ENCODE measurements around the gene PDE8A.

Gene PDE8A

GRCh38 chr15:85091990-85092389 is 110.3 kb downstream of the PDE8A start:
- Histone ChIP-seq H3K79me2 (ENCODE audit: control insufficient read depth, insufficient read depth, low read length) (no peaks in the 10 kb centered on the region), H3K18ac (ENCODE audit: low read length) (no peak overlapping the region), H3K4me2 (ENCODE audit: low read length) (no peak overlapping the region), H4K5ac (ENCODE audit: low read length) (no peak overlapping the region), H2AK5ac (ENCODE audit: low read length) (no peak overlapping the region), H3K27ac (ENCODE audit: low read depth, low read length) (no peak overlapping the region), H3K79me1 (ENCODE audit: low read length) (no peaks in the 10 kb centered on the region), H3K56ac (ENCODE audit: low read length) (no peak overlapping the region), H3K23ac (ENCODE audit: low read length) (no peak overlapping the region), H2BK120ac (ENCODE audit: low read depth, low read length) (no peak overlapping the region), H2BK15ac (replicated peaks; ENCODE audit: low read depth) (no peak overlapping the region), H3K27me3 (ENCODE audit: insufficient read depth, low read length, poor library complexity) (no peaks in the 10 kb centered on the region), H3K4ac (ENCODE audit: low read depth, low read length) (no peak overlapping the region), H3K36me3 (ENCODE audit: control insufficient read depth, insufficient read depth, low read length) (no peaks in the 10 kb centered on the region), H3K4me1 (ENCODE audit: control insufficient read depth, low read depth, low read length) (no peaks in the 10 kb centered on the region), H3K9ac (ENCODE audit: low read length) (no peak overlapping the region), H3K4me3 (ENCODE audit: low read length) (no peak overlapping the region), H4K8ac (ENCODE audit: low read depth, low read length) (no peak overlapping the region), H2BK5ac (ENCODE audit: low read length) (no peak overlapping the region)
- DNase-seq: no peak
- WGBS (ENCODE audit: extremely low coverage, insufficient coverage, low lambda C conversion rate): no CpG with 5 or more reads among the region's 2 CpGs

GRCh38 chr15:85094685-85095084 is 113.0 kb downstream of the PDE8A start:
- no CpG with 5 or more reads among the region's 3 CpGs for WGBS (ENCODE audit: extremely low coverage, insufficient coverage, low lambda C conversion rate)
- H3K36me3 ChIP-seq (ENCODE audit: control insufficient read depth, insufficient read depth, low read length): no peaks in the 10 kb centered on the region

GRCh38 chr15:85095566-85095965 is 113.9 kb downstream of the PDE8A start:
- Histone ChIP-seq H3K9ac (ENCODE audit: low read length) (no peak overlapping the region), H4K8ac (ENCODE audit: low read depth, low read length) (no peak overlapping the region), H3K79me2 (ENCODE audit: control insufficient read depth, insufficient read depth, low read length) (no peaks in the 10 kb centered on the region), H2BK5ac (ENCODE audit: low read length) (no peak overlapping the region), H3K18ac (ENCODE audit: low read length) (no peak overlapping the region), H3K27ac (ENCODE audit: low read depth, low read length) (no peak overlapping the region), H4K5ac (ENCODE audit: low read length) (no peak overlapping the region), H3K36me3 (ENCODE audit: control insufficient read depth, insufficient read depth, low read length) (no peaks in the 10 kb centered on the region), H2BK15ac (replicated peaks; ENCODE audit: low read depth) (no peak overlapping the region), H3K4me3 (ENCODE audit: low read length) (no peak overlapping the region), H2AK5ac (ENCODE audit: low read length) (no peak overlapping the region), H3K4me1 (ENCODE audit: control insufficient read depth, low read depth, low read length) (no peaks in the 10 kb centered on the region), H3K56ac (ENCODE audit: low read length) (no peak overlapping the region), H3K27me3 (ENCODE audit: insufficient read depth, low read length, poor library complexity) (no peaks in the 10 kb centered on the region), H3K23ac (ENCODE audit: low read length) (no peak overlapping the region), H3K79me1 (ENCODE audit: low read length) (no peaks in the 10 kb centered on the region), H3K4ac (ENCODE audit: low read depth, low read length) (no peak overlapping the region), H2BK120ac (ENCODE audit: low read depth, low read length) (no peak overlapping the region), H3K4me2 (ENCODE audit: low read length) (no peak overlapping the region)
- no CpG with 5 or more reads among the region's 6 CpGs for WGBS (ENCODE audit: extremely low coverage, insufficient coverage, low lambda C conversion rate)
- no peak for DNase-seq

More at GRCh38 chr15:85094685-85095084, 113.0 kb downstream of the PDE8A start:
- Histone ChIP-seq H3K56ac (ENCODE audit: low read length) (no peak overlapping the region), H3K4ac (ENCODE audit: low read depth, low read length) (no peak overlapping the region), H2AK5ac (ENCODE audit: low read length) (no peak overlapping the region), H3K4me2 (ENCODE audit: low read length) (no peak overlapping the region), H3K27me3 (ENCODE audit: insufficient read depth, low read length, poor library complexity) (no peaks in the 10 kb centered on the region), H2BK120ac (ENCODE audit: low read depth, low read length) (no peak overlapping the region), H4K5ac (ENCODE audit: low read length) (no peak overlapping the region), H3K18ac (ENCODE audit: low read length) (no peak overlapping the region), H3K79me1 (ENCODE audit: low read length) (no peaks in the 10 kb centered on the region), H2BK15ac (replicated peaks; ENCODE audit: low read depth) (no peak overlapping the region), H3K23ac (ENCODE audit: low read length) (no peak overlapping the region), H2BK5ac (ENCODE audit: low read length) (no peak overlapping the region), H3K4me3 (ENCODE audit: low read length) (no peak overlapping the region), H3K79me2 (ENCODE audit: control insufficient read depth, insufficient read depth, low read length) (no peaks in the 10 kb centered on the region), H3K9ac (ENCODE audit: low read length) (no peak overlapping the region), H4K8ac (ENCODE audit: low read depth, low read length) (no peak overlapping the region), H3K4me1 (ENCODE audit: control insufficient read depth, low read depth, low read length) (no peaks in the 10 kb centered on the region), H3K27ac (ENCODE audit: low read depth, low read length) (no peak overlapping the region)
- no peak for DNase-seq

GRCh38 chr15:85097250-85097649 is 115.6 kb downstream of the PDE8A start:
- H3K4me2 ChIP-seq (ENCODE audit: low read length): no peak overlapping the region
- H3K36me3 ChIP-seq (ENCODE audit: control insufficient read depth, insufficient read depth, low read length): no peaks in the 10 kb centered on the region
- H3K27ac ChIP-seq (ENCODE audit: low read depth, low read length): no peak overlapping the region
- H3K4me1 ChIP-seq (ENCODE audit: control insufficient read depth, low read depth, low read length): no peaks in the 10 kb centered on the region
- no peak overlapping the region for H3K9ac ChIP-seq (ENCODE audit: low read length)
- no peaks in the 10 kb centered on the region for H3K79me1 ChIP-seq (ENCODE audit: low read length)
- H2BK120ac ChIP-seq (ENCODE audit: low read depth, low read length): no peak overlapping the region
- H4K8ac ChIP-seq (ENCODE audit: low read depth, low read length): no peak overlapping the region
- no peak overlapping the region for H3K18ac ChIP-seq (ENCODE audit: low read length)
- no peak overlapping the region for H2AK5ac ChIP-seq (ENCODE audit: low read length)
- no peaks in the 10 kb centered on the region for H3K79me2 ChIP-seq (ENCODE audit: control insufficient read depth, insufficient read depth, low read length)
- H3K4me3 ChIP-seq (ENCODE audit: low read length): no peak overlapping the region
- H3K23ac ChIP-seq (ENCODE audit: low read length): no peak overlapping the region
- no peak overlapping the region for H2BK15ac ChIP-seq (replicated peaks; ENCODE audit: low read depth)
- no CpG with 5 or more reads among the region's 5 CpGs for WGBS (ENCODE audit: extremely low coverage, insufficient coverage, low lambda C conversion rate)
- no peaks in the 10 kb centered on the region for H3K27me3 ChIP-seq (ENCODE audit: insufficient read depth, low read length, poor library complexity)
- no peak overlapping the region for H2BK5ac ChIP-seq (ENCODE audit: low read length)
- no peak overlapping the region for H4K5ac ChIP-seq (ENCODE audit: low read length)
- no peak overlapping the region for H3K4ac ChIP-seq (ENCODE audit: low read depth, low read length)
- H3K56ac ChIP-seq (ENCODE audit: low read length): no peak overlapping the region
- DNase-seq: no peak

- no peak overlapping the region for H3K4me2 ChIP-seq (ENCODE audit: low read length)
- no peak overlapping the region for H2BK15ac ChIP-seq (replicated peaks; ENCODE audit: low read depth)
- H4K5ac ChIP-seq (ENCODE audit: low read length): no peak overlapping the region
- H3K79me2 ChIP-seq (ENCODE audit: control insufficient read depth, insufficient read depth, low read length): no peaks in the 10 kb centered on the region
- H3K56ac ChIP-seq (ENCODE audit: low read length): no peak overlapping the region
- no peaks in the 10 kb centered on the region for H3K36me3 ChIP-seq (ENCODE audit: control insufficient read depth, insufficient read depth, low read length)
- H3K4me1 ChIP-seq (ENCODE audit: control insufficient read depth, low read depth, low read length): no peaks in the 10 kb centered on the region
- H3K18ac ChIP-seq (ENCODE audit: low read length): no peak overlapping the region
- H3K4ac ChIP-seq (ENCODE audit: low read depth, low read length): no peak overlapping the region
- no peak overlapping the region for H4K8ac ChIP-seq (ENCODE audit: low read depth, low read length)
- H3K23ac ChIP-seq (ENCODE audit: low read length): no peak overlapping the region
- H3K79me1 ChIP-seq (ENCODE audit: low read length): no peaks in the 10 kb centered on the region
- H3K27ac ChIP-seq (ENCODE audit: low read depth, low read length): no peak overlapping the region
- DNase-seq: no peak
- H3K27me3 ChIP-seq (ENCODE audit: insufficient read depth, low read length, poor library complexity): no peaks in the 10 kb centered on the region
- no peak overlapping the region for H3K9ac ChIP-seq (ENCODE audit: low read length)
- H2BK120ac ChIP-seq (ENCODE audit: low read depth, low read length): no peak overlapping the region
- no peak overlapping the region for H2BK5ac ChIP-seq (ENCODE audit: low read length)
- H2AK5ac ChIP-seq (ENCODE audit: low read length): no peak overlapping the region
- no peak overlapping the region for H3K4me3 ChIP-seq (ENCODE audit: low read length)
- WGBS (ENCODE audit: extremely low coverage, insufficient coverage, low lambda C conversion rate): no CpG with 5 or more reads among the region's 2 CpGs
Measured at GRCh38 chr15:85097725-85098124, 116.1 kb downstream of the PDE8A start.

GRCh38 chr15:85099195-85099803 is 117.6 kb downstream of the PDE8A start:
- Histone ChIP-seq H4K5ac (ENCODE audit: low read length) (no peak overlapping the region), H3K4me3 (ENCODE audit: low read length) (no peak overlapping the region), H3K27me3 (ENCODE audit: insufficient read depth, low read length, poor library complexity) (no peaks in the 10 kb centered on the region), H4K8ac (ENCODE audit: low read depth, low read length) (no peak overlapping the region), H3K4ac (ENCODE audit: low read depth, low read length) (no peak overlapping the region), H3K56ac (ENCODE audit: low read length) (no peak overlapping the region), H3K9ac (ENCODE audit: low read length) (no peak overlapping the region), H2AK5ac (ENCODE audit: low read length) (no peak overlapping the region), H3K79me2 (ENCODE audit: control insufficient read depth, insufficient read depth, low read length) (no peaks in the 10 kb centered on the region), H3K18ac (ENCODE audit: low read length) (no peak overlapping the region), H3K79me1 (ENCODE audit: low read length) (no peaks in the 10 kb centered on the region), H2BK15ac (replicated peaks; ENCODE audit: low read depth) (no peak overlapping the region), H3K23ac (ENCODE audit: low read length) (no peak overlapping the region), H3K27ac (ENCODE audit: low read depth, low read length) (no peak overlapping the region), H2BK120ac (ENCODE audit: low read depth, low read length) (no peak overlapping the region), H3K36me3 (ENCODE audit: control insufficient read depth, insufficient read depth, low read length) (no peaks in the 10 kb centered on the region), H2BK5ac (ENCODE audit: low read length) (no peak overlapping the region), H3K4me1 (ENCODE audit: control insufficient read depth, low read depth, low read length) (no peaks in the 10 kb centered on the region), H3K4me2 (ENCODE audit: low read length) (no peak overlapping the region)
- DNase-seq: no peak
- no CpG with 5 or more reads among the region's 10 CpGs for WGBS (ENCODE audit: extremely low coverage, insufficient coverage, low lambda C conversion rate)

Data from mesendoderm (in vitro differentiated cells).